ENCODE measurements around the gene TMED7. TPM values are rescaled to one million over a fixed set of nuclear protein-coding genes. Genes with fewer than 3 reads are reported as not detected.
A peak's percentile ranks its signal among the peaks of the same experiment; 100 is the strongest.
"Not testable (repeated sequence)": the region's sequence is repeated elsewhere in the genome, so short reads cannot be mapped to it uniquely, and the experiment has no call there.

TMED7 gene
- 100 to 1,000 TPM in 2 of 3 donors, 10 to 100 TPM in 1; 89.0 to 113 (median 104) TPM for total RNA-seq
- long read RNA-seq, donor 1, transcript TMED7-201 (3 exons, 3,757 nt), result major isoform, 90 of 91 reads
- long read RNA-seq, donor 1, partial matches to known transcripts, result 0 of 91 reads
- long read RNA-seq, donor 1, other reads (novel, unspliced or antisense), result 0 of 91 reads
- long read RNA-seq, donor 2, transcript TMED7-201 (3 exons, 3,757 nt), result major isoform, 42 of 43 reads
- long read RNA-seq, donor 2, partial matches to known transcripts, result 1 of 43 reads
- long read RNA-seq, donor 2, other reads (novel, unspliced or antisense), result 0 of 43 reads

DNA sequence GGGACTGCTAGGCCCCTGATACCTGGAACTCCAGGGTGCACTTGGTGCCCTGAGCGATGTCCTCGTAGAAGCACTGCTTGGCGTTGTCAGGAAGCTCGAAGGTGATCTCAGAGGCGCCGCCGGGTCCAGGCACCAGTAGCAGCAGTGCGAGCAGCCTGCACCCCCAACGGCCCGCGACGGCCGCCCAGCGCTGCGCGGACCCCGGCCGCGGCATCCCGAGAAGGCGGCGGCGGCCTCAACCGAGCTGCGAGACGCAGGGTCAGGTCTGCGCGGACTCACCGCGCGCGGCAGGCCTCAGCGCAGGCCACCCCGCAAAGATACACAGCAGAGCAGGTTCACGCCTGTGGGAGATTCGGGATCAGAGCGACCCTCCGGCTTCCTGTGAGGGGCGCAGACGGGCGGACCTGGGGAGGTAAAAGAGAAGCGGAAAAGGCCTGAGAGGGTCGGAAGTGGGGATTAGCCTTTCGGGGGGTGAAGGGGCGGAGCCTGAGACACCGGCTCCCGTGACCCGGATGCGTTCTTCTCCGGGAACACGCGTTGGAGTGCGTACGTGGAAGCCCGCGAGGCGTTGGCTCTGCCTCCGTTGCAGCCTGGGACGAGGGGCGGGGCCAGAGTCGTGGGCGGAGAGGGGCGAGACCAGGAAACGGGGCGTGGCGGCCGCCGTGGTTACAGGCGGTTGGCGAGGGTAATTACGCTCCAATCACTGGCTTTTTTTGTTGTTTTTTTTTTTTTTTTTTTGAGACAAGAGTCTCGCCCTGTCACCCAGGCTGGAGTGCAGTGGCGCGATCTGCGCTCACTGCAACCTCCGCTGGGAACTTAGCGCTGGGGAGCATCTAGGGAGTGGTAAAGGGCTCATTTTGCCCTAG lies at the start of gene TMED7:
TMED7 (minus strand) TSS at position 458 of the 866 bp plus-strand sequence; CDS start at position 214, 244 bp downstream.
- TF ChIP-seq, protein P1, sequence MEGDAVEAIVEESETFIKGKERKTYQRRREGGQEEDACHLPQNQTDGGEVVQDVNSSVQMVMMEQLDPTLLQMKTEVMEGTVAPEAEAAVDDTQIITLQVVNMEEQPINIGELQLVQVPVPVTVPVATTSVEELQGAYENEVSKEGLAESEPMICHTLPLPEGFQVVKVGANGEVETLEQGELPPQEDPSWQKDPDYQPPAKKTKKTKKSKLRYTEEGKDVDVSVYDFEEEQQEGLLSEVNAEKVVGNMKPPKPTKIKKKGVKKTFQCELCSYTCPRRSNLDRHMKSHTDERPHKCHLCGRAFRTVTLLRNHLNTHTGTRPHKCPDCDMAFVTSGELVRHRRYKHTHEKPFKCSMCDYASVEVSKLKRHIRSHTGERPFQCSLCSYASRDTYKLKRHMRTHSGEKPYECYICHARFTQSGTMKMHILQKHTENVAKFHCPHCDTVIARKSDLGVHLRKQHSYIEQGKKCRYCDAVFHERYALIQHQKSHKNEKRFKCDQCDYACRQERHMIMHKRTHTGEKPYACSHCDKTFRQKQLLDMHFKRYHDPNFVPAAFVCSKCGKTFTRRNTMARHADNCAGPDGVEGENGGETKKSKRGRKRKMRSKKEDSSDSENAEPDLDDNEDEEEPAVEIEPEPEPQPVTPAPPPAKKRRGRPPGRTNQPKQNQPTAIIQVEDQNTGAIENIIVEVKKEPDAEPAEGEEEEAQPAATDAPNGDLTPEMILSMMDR (IDR thresholded peaks at IDR 0.05), result peak; percentile 2
- Histone ChIP-seq H3K4me3 (peak within 1 kb of the TSS; percentile 83), H3K36me3 (ENCODE audit: low read depth) (peaks cover 4% of the 10 kb centered on the region), H3K4me1 (ENCODE audit: low read depth) (peaks cover 33% of the 10 kb centered on the region), H3K9me3 (no peaks in the 10 kb centered on the region)
- peak; percentile 100 for DNase-seq
- intact Hi-C loops (cut with DNase I, micrococcal nuclease), result loop anchor here in 1 of 2 donors (5.0 kb wide), 1 partner anchor 216 kb away; the partner anchor contains the start of genes AP3S1 and ATG12
- ATAC-seq, result peak; percentile 95

DNA sequence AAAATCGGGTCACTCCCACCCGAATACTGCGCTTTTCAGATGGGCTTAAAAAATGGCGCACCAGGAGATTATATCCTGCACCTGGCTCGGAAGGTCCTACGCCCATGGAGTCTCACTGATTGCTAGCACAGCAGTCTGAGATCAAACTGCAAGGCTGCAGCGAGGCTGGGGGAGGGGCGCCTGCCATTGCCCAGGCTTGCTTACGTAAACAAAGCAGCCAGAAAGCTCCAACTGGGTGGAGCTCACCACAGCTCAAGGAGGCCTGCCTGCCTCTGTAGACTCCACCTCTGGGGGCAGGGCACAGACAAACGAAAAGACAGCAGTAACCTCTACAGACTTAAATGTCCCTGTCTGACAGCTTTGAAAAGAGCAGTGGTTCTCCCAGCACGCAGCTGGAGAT lies 48.9 kb upstream of the TMED7 start:
- ATAC-seq; H3K4me3 ChIP-seq; H3K36me3 ChIP-seq (ENCODE audit: low read depth); H3K4me1 ChIP-seq (ENCODE audit: low read depth); DNase-seq; intact Hi-C loops (cut with DNase I, micrococcal nuclease); H3K9me3 ChIP-seq: not testable (repeated sequence)

DNA sequence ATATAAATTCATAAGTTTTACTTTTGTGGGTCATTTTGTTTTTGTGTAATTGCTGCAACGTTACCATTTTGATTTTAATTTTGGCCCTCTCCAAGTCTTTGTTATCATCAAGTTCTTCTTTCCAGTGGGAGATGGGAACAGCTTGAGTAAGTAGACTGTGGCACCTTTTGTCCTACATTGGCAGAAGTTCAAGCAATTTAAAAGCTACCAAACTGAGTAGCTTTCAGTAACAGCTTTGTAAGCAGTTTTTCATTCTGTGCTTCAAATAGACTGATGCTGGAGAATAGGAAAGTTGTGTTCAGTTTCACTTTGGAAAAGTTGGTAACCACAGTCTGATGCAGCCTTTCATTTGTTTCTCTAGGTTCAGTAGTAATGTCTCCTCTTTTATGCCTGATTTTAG lies 47.8 kb upstream of the TMED7 start:
- H3K9me3 ChIP-seq, result no peaks in the 10 kb centered on the region
- ATAC-seq (no peak), DNase-seq (no peak)
- H3K4me3 ChIP-seq, result no peak overlapping the region
- intact Hi-C loops (cut with DNase I, micrococcal nuclease), result no loop called here
- H3K36me3 ChIP-seq (ENCODE audit: low read depth), result no peaks in the 10 kb centered on the region
- H3K4me1 ChIP-seq (ENCODE audit: low read depth), result no peaks in the 10 kb centered on the region
- TF ChIP-seq, protein P1 (IDR thresholded peaks at IDR 0.05), result no peak

DNA sequence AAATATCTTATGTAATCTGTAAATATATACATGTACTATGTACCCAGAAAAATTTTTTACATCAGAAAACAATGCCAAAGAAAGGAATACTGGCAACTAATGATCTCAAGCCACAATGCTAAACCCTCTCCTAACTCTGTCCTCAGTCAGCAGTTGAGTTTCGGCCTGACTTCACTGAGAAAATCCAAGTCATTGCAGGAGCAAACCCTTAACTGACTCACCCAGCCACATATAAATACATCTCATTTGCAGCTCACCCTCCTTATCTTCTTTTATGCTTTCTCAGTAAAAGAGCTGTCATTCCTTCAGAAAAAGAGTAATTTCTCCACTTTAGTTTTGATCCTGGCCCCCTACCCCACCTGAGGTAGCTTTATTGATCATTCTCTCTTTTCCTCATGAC lies 46.1 kb upstream of the TMED7 start:
- DNase-seq (no peak), ATAC-seq (no peak)
- no peaks in the 10 kb centered on the region for H3K4me1 ChIP-seq (ENCODE audit: low read depth)
- H3K4me3 ChIP-seq, result no peak overlapping the region
- TF ChIP-seq, protein P1 (IDR thresholded peaks at IDR 0.05), result no peak
- no peaks in the 10 kb centered on the region for H3K36me3 ChIP-seq (ENCODE audit: low read depth)
- intact Hi-C loops (cut with DNase I, micrococcal nuclease), result no loop called here
- no peaks in the 10 kb centered on the region for H3K9me3 ChIP-seq

DNA sequence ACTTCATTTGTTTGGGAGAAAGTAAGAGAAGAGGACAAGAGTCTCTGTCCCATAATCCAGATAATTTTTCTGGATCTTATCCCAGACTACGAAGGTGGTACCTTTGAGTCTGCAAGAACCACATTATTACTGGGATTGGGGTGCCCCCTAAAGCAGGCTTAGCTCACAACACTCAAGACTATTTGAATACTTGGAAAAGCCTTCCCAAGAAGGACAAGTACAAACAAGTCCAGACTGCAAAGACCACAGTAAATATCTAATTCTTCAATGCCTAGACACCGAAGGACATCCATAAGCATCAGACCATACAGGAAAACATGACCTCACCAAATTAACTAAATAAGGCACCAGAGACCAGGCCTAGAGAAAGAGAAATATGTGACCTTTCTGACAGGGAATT lies 40.2 kb upstream of the TMED7 start:
- Histone ChIP-seq H3K36me3 (ENCODE audit: low read depth) (no peaks in the 10 kb centered on the region), H3K4me1 (ENCODE audit: low read depth) (no peaks in the 10 kb centered on the region), H3K4me3 (no peak overlapping the region), H3K9me3 (no peaks in the 10 kb centered on the region)
- intact Hi-C loops (cut with DNase I, micrococcal nuclease), result no loop called here
- ATAC-seq, result no peak
- TF ChIP-seq, protein P1 (IDR thresholded peaks at IDR 0.05), result no peak
- no peak for DNase-seq

DNA sequence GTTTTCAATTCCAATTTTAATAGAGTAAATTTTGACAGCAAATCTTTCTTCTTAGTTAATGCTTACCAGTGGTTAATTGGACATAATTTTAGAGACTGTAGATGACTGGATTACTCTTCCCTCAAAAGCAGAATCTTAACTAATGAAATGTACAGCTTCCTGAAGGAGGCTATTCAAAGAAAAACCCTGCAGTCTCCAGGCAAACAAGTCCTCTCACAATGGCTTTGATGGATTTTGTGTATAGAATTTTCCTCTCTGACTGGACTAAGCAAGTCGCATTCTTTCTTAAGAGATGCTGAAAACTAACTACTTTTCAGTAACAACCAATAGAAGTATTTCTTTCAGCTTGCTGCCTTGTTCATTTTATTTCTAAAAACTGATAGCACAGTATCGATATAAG lies 35.7 kb upstream of the TMED7 start:
- intact Hi-C loops (cut with DNase I, micrococcal nuclease), result no loop called here
- TF ChIP-seq, protein P1 (IDR thresholded peaks at IDR 0.05), result no peak

More for the DNA sequence above, 35.7 kb upstream of the TMED7 start:
- no peak for DNase-seq
- ATAC-seq, result no peak
- H3K36me3 ChIP-seq (ENCODE audit: low read depth), result no peaks in the 10 kb centered on the region
- no peaks in the 10 kb centered on the region for H3K4me1 ChIP-seq (ENCODE audit: low read depth)
- no peaks in the 10 kb centered on the region for H3K9me3 ChIP-seq
- H3K4me3 ChIP-seq, result no peak overlapping the region
